DMS53 (cell line): ENCODE data around the gene SPOCK3.
A peak's percentile ranks its signal among the peaks of the same experiment; 100 is the strongest.
"Not testable (repeated sequence)": the region's sequence is repeated elsewhere in the genome, so short reads cannot be mapped to it uniquely, and the experiment has no call there.

ENCODE experiments used
- DNase-seq: peaks from one replicate; lab custom pipeline; 2025; lab: John Stamatoyannopoulos, UW

SPOCK3 gene

GRCh38 chr4:167035390-167035789 lies 198.9 kb downstream of the SPOCK3 start:
- DNase-seq, result no peak

GRCh38 chr4:167034983-167035382 lies 199.3 kb downstream of the SPOCK3 start:
- no peak for DNase-seq

- no peak for DNase-seq
Measured at GRCh38 chr4:167032871-167033270, 201.4 kb downstream of the SPOCK3 start.

GRCh38 chr4:167031534-167032156 lies 202.6 kb downstream of the SPOCK3 start:
- DNase-seq, result peak; percentile 54

GRCh38 chr4:167028976-167029375 lies 205.3 kb downstream of the SPOCK3 start:
- DNase-seq, result no peak

- peak; percentile 90 for DNase-seq
Measured at GRCh38 chr4:167025670-167026069, 208.6 kb downstream of the SPOCK3 start.

- no peak for DNase-seq
Measured at GRCh38 chr4:167023364-167023925, 210.8 kb downstream of the SPOCK3 start.

GRCh38 chr4:167021545-167022155 lies 212.6 kb downstream of the SPOCK3 start:
- peak; percentile 79 for DNase-seq

GRCh38 chr4:167020410-167020809 lies 213.9 kb downstream of the SPOCK3 start:
- peak; percentile 23 for DNase-seq

GRCh38 chr4:167014944-167015343 lies 219.3 kb downstream of the SPOCK3 start:
- DNase-seq, result no peak

- no peak for DNase-seq
Measured at GRCh38 chr4:167003326-167003725, 231.0 kb downstream of the SPOCK3 start.

GRCh38 chr4:167000141-167000852 lies 234.0 kb downstream of the SPOCK3 start:
- DNase-seq, result peak; percentile 42

- DNase-seq, result no peak
Measured at GRCh38 chr4:166996216-166996615, 238.1 kb downstream of the SPOCK3 start.

GRCh38 chr4:166994686-166995085 lies 239.6 kb downstream of the SPOCK3 start:
- DNase-seq, result no peak

GRCh38 chr4:166991006-166991561 lies 243.2 kb downstream of the SPOCK3 start:
- no peak for DNase-seq

GRCh38 chr4:166989886-166990285 lies 244.4 kb downstream of the SPOCK3 start:
- DNase-seq, result no peak

- DNase-seq, result no peak
Measured at GRCh38 chr4:166987026-166987425, 247.3 kb downstream of the SPOCK3 start.

- DNase-seq, result peak; percentile 3
Measured at GRCh38 chr4:166981847-166982246, 252.4 kb downstream of the SPOCK3 start.

GRCh38 chr4:166980419-166980818 lies 253.9 kb downstream of the SPOCK3 start:
- DNase-seq, result no peak

- no peak for DNase-seq
Measured at GRCh38 chr4:166977596-166977995, 256.7 kb downstream of the SPOCK3 start.

- peak; percentile 15 for DNase-seq
Measured at GRCh38 chr4:166972071-166972470, 262.2 kb downstream of the SPOCK3 start.

GRCh38 chr4:166968219-166968618 lies 266.1 kb downstream of the SPOCK3 start:
- not testable (repeated sequence) for DNase-seq

- no peak for DNase-seq
Measured at GRCh38 chr4:166965562-166965961, 268.7 kb downstream of the SPOCK3 start.
